GM21390 (cell line): ENCODE measurements around the gene GREB1.

ENCODE experiments used
- ATAC-seq: cut with Tn5 transposase; IDR thresholded peaks from one replicate; pipeline ENCODE4 v1.9.1; 2021; ENCODE audit not compliant: unreplicated experiment

GREB1 gene

GRCh38 chr2:11578986-11579774 lies 45.3 kb downstream of the GREB1 start:
- ATAC-seq, result no peak

DNA sequence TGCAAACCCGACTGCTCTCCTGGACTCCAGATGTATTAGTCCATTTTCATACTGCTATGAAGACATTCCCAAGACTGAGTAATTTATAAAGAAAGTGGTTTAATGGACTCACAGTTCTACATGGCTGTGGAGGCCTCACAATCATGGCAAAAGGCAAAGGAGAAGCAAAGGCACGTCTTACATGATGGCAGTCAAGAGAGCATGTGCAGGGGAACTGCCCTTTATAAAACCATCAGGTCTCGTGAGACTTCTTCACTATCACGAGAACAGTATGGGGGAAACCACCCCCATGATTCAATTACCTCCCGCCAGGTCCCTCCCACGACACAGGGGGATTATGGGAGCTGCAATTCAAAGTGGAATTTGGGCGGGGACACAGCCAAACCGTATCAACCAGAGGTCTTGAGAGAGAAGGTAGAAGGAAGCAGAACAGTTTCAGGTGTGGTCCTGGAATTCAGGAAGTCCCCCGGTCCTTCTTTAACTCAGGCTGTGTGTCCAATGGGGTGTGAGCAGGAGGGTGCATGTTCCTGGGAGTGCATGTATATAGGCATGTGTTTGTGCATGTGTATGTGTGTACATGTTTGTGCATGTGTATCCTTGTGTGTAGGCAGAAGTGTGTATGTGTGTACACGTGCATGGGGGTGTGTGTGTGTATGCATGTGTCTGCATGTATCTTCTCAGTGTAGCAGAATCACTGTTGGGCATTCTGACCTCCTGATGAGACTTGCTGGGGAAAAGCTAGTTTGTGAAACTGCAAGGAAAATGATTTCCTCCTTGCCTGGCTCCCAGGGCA lies 46.2 kb downstream of the GREB1 start:
- no peak for ATAC-seq

- no peak for ATAC-seq
These were observed 46.9 kb downstream of the GREB1 start for GRCh38 chr2:11580697-11581096.

- ATAC-seq, result no peak
These were observed 47.4 kb downstream of the GREB1 start for GRCh38 chr2:11581124-11581796.

GRCh38 chr2:11581797-11582611 lies 48.2 kb downstream of the GREB1 start:
- no peak for ATAC-seq

DNA sequence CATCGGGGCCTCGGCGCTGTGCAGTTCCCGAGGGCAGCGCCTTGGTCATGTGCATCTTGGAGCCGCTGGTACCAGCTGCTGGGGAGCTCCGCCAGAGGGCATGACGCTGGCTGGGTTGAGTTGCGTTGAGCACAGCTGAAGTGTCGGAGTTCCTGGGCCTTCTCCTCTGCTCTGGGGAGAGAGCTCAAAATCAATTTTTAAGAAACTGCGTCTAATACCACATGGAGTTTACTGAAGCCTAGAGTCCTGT lies 48.7 kb downstream of the GREB1 start:
- no peak for ATAC-seq

GRCh38 chr2:11582862-11583752 lies 49.3 kb downstream of the GREB1 start:
- ATAC-seq, result no peak

GRCh38 chr2:11583840-11584524 lies 50.1 kb downstream of the GREB1 start:
- peak; percentile 72 for ATAC-seq

GRCh38 chr2:11584525-11585056 lies 50.7 kb downstream of the GREB1 start:
- no peak for ATAC-seq

- ATAC-seq, result no peak
These were observed 51.2 kb downstream of the GREB1 start for GRCh38 chr2:11585071-11585470.

DNA sequence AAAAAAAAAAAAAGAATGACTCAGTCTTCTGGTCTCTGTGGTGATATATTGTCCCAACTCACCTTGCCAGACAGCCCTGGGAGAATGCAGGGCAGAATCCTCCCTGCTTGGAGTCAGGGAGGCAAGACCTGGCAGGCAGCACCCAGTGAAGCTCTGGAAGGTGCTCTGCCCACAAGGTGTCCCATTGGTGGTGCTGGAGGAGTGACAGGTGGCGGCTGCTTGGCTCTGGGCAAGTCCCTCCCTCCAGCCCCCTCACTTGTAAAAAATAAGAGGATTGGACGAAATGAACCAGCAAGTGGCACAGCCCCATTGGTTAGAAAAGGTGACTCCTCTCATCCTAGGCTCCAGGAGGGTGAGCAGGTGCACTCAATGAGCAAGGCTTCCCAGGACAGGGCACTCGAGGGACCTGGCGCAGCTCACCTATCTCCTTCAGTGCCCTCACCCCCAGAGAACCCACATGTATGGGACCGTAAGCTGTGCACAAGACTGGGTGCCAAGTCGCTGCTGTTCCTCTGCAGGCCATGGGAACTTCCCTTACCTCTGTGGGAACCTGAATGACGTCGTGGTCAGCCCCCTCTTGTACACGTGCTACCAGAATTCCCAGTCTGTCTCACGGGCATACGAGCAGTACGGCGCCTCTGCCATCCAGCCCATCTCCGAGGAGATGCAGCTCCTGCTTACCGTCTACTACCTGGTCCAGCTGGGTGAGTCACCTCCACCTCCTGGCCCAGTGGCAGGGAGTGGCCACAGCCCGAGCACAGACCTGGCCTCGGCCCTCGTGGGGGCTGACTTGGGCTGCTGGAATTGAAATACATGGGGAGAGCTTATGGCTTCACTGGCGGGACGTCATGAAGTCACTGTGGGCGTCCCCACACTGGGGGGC lies 54.6 kb downstream of the GREB1 start:
- ATAC-seq, result no peak

GRCh38 chr2:11589316-11589940 lies 55.6 kb downstream of the GREB1 start:
- ATAC-seq, result no peak

DNA sequence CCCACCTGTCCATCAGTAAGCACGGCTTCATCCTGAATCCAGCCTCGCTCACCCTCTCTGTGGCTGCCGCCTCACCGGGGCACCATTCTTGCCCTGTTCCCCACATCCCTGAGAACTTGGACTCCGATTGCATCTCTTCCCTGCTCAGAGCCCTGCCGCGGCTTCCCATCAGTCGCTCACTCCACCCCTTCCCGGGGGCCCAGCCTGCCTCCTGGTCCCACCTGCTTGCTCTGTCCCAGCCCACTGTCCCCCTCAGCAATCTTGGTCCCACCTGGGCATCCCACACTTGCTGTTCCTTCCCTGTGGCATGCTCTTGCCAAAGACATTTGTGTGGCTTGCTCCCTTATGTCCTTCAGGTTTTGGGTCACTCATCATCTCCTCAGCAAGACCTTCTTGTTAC lies 56.3 kb downstream of the GREB1 start:
- no peak for ATAC-seq

DNA sequence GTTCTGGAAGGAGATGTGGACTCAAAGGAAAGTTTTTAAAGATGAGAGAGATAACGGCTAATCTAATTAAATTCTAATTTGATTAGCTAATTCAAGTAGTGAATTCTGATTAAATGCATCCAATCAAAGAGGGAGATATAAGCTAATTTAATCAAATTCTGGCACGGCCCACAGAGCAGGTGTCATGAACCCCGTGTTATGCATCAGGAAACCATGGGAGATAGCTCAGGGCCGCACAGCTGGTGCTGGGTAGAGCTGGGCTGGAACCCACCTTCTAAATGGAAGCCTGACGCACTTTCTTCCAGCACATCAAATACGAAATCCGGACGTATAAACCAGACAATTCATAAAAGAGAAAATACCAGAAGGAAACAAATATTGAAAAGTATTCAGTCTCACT lies 57.2 kb downstream of the GREB1 start:
- ATAC-seq, result no peak

- ATAC-seq, result no peak
These were observed 59.1 kb downstream of the GREB1 start for GRCh38 chr2:11592671-11593574.

- ATAC-seq, result no peak
These were observed 63.0 kb downstream of the GREB1 start for GRCh38 chr2:11596801-11597200.
